Measurements from ENCODE around the gene TEX12.
"Not testable (repeated sequence)": the region's sequence is repeated elsewhere in the genome, so short reads cannot be mapped to it uniquely, and the experiment has no call there.

The TEX12 gene

GRCh38 chr11:112196519-112197087, 29.4 kb downstream of the TEX12 start:
- H3K4me1 ChIP-seq (ENCODE audit: control insufficient read depth, insufficient read depth, low read length) = no peaks in the 10 kb centered on the region
- H3K9ac ChIP-seq (ENCODE audit: low read length) = no peak overlapping the region
- no peak overlapping the region for H3K4me3 ChIP-seq (ENCODE audit: low read length)
- H3K36me3 ChIP-seq (ENCODE audit: control insufficient read depth, insufficient read depth, low read length) = no peaks in the 10 kb centered on the region
- H3K27me3 ChIP-seq (ENCODE audit: control insufficient read depth, insufficient read depth, low read length) = no peaks in the 10 kb centered on the region
- H3K9me3 ChIP-seq (ENCODE audit: control insufficient read depth, low read length) = no peaks in the 10 kb centered on the region

GRCh38 chr11:112199101-112199500, 31.9 kb downstream of the TEX12 start:
- H3K9ac ChIP-seq (ENCODE audit: low read length); H3K9me3 ChIP-seq (ENCODE audit: control insufficient read depth, low read length); H3K27me3 ChIP-seq (ENCODE audit: control insufficient read depth, insufficient read depth, low read length); H3K36me3 ChIP-seq (ENCODE audit: control insufficient read depth, insufficient read depth, low read length); H3K4me1 ChIP-seq (ENCODE audit: control insufficient read depth, insufficient read depth, low read length); H3K4me3 ChIP-seq (ENCODE audit: low read length): not testable (repeated sequence)

GRCh38 chr11:112200252-112200651, 33.1 kb downstream of the TEX12 start:
- Histone ChIP-seq H3K9me3 (ENCODE audit: control insufficient read depth, low read length) (no peaks in the 10 kb centered on the region), H3K9ac (ENCODE audit: low read length) (no peak overlapping the region), H3K36me3 (ENCODE audit: control insufficient read depth, insufficient read depth, low read length) (no peaks in the 10 kb centered on the region), H3K4me1 (ENCODE audit: control insufficient read depth, insufficient read depth, low read length) (no peaks in the 10 kb centered on the region), H3K27me3 (ENCODE audit: control insufficient read depth, insufficient read depth, low read length) (no peaks in the 10 kb centered on the region), H3K4me3 (ENCODE audit: low read length) (no peak overlapping the region)

GRCh38 chr11:112206071-112206470, 38.9 kb downstream of the TEX12 start:
- Histone ChIP-seq H3K36me3 (ENCODE audit: control insufficient read depth, insufficient read depth, low read length) (no peaks in the 10 kb centered on the region), H3K9ac (ENCODE audit: low read length) (no peak overlapping the region)

GRCh38 chr11:112210890-112211289, 43.7 kb downstream of the TEX12 start:
- Histone ChIP-seq H3K4me1 (ENCODE audit: control insufficient read depth, insufficient read depth, low read length) (no peaks in the 10 kb centered on the region), H3K36me3 (ENCODE audit: control insufficient read depth, insufficient read depth, low read length) (no peaks in the 10 kb centered on the region), H3K9ac (ENCODE audit: low read length) (no peak overlapping the region), H3K27me3 (ENCODE audit: control insufficient read depth, insufficient read depth, low read length) (no peaks in the 10 kb centered on the region), H3K4me3 (ENCODE audit: low read length) (no peak overlapping the region), H3K9me3 (ENCODE audit: control insufficient read depth, low read length) (no peaks in the 10 kb centered on the region)

More at GRCh38 chr11:112206071-112206470, 38.9 kb downstream of the TEX12 start:
- Histone ChIP-seq H3K9me3 (ENCODE audit: control insufficient read depth, low read length) (no peaks in the 10 kb centered on the region), H3K4me3 (ENCODE audit: low read length) (no peak overlapping the region), H3K27me3 (ENCODE audit: control insufficient read depth, insufficient read depth, low read length) (no peaks in the 10 kb centered on the region), H3K4me1 (ENCODE audit: control insufficient read depth, insufficient read depth, low read length) (no peaks in the 10 kb centered on the region)

GRCh38 chr11:112211536-112211935, 44.4 kb downstream of the TEX12 start:
- Histone ChIP-seq H3K9ac (ENCODE audit: low read length) (no peak overlapping the region), H3K36me3 (ENCODE audit: control insufficient read depth, insufficient read depth, low read length) (no peaks in the 10 kb centered on the region), H3K9me3 (ENCODE audit: control insufficient read depth, low read length) (no peaks in the 10 kb centered on the region), H3K4me3 (ENCODE audit: low read length) (no peak overlapping the region), H3K27me3 (ENCODE audit: control insufficient read depth, insufficient read depth, low read length) (no peaks in the 10 kb centered on the region), H3K4me1 (ENCODE audit: control insufficient read depth, insufficient read depth, low read length) (no peaks in the 10 kb centered on the region)

GRCh38 chr11:112212290-112212689, 45.1 kb downstream of the TEX12 start:
- no peaks in the 10 kb centered on the region for H3K36me3 ChIP-seq (ENCODE audit: control insufficient read depth, insufficient read depth, low read length)
- no peaks in the 10 kb centered on the region for H3K27me3 ChIP-seq (ENCODE audit: control insufficient read depth, insufficient read depth, low read length)
- no peaks in the 10 kb centered on the region for H3K9me3 ChIP-seq (ENCODE audit: control insufficient read depth, low read length)
- H3K4me3 ChIP-seq (ENCODE audit: low read length) = no peak overlapping the region
- no peaks in the 10 kb centered on the region for H3K4me1 ChIP-seq (ENCODE audit: control insufficient read depth, insufficient read depth, low read length)
- H3K9ac ChIP-seq (ENCODE audit: low read length) = no peak overlapping the region

- Histone ChIP-seq H3K9me3 (ENCODE audit: control insufficient read depth, low read length) (no peaks in the 10 kb centered on the region), H3K4me3 (ENCODE audit: low read length) (no peak overlapping the region), H3K36me3 (ENCODE audit: control insufficient read depth, insufficient read depth, low read length) (no peaks in the 10 kb centered on the region), H3K27me3 (ENCODE audit: control insufficient read depth, insufficient read depth, low read length) (no peaks in the 10 kb centered on the region), H3K4me1 (ENCODE audit: control insufficient read depth, insufficient read depth, low read length) (no peaks in the 10 kb centered on the region), H3K9ac (ENCODE audit: low read length) (no peak overlapping the region)
These were observed 45.5 kb downstream of the TEX12 start for GRCh38 chr11:112212710-112213109.

- no peaks in the 10 kb centered on the region for H3K36me3 ChIP-seq (ENCODE audit: control insufficient read depth, insufficient read depth, low read length)
- H3K4me3 ChIP-seq (ENCODE audit: low read length) = no peak overlapping the region
These were observed 46.6 kb downstream of the TEX12 start for GRCh38 chr11:112213753-112214152.

GRCh38 chr11:112215621-112216020, 48.4 kb downstream of the TEX12 start:
- Histone ChIP-seq H3K9ac (ENCODE audit: low read length) (no peak overlapping the region), H3K4me1 (ENCODE audit: control insufficient read depth, insufficient read depth, low read length) (peaks cover 3% of the 10 kb centered on the region), H3K4me3 (ENCODE audit: low read length) (no peak overlapping the region), H3K27me3 (ENCODE audit: control insufficient read depth, insufficient read depth, low read length) (no peaks in the 10 kb centered on the region), H3K9me3 (ENCODE audit: control insufficient read depth, low read length) (no peaks in the 10 kb centered on the region), H3K36me3 (ENCODE audit: control insufficient read depth, insufficient read depth, low read length) (no peaks in the 10 kb centered on the region)

More at GRCh38 chr11:112213753-112214152, 46.6 kb downstream of the TEX12 start:
- Histone ChIP-seq H3K9ac (ENCODE audit: low read length) (no peak overlapping the region), H3K4me1 (ENCODE audit: control insufficient read depth, insufficient read depth, low read length) (no peaks in the 10 kb centered on the region), H3K9me3 (ENCODE audit: control insufficient read depth, low read length) (no peaks in the 10 kb centered on the region), H3K27me3 (ENCODE audit: control insufficient read depth, insufficient read depth, low read length) (no peaks in the 10 kb centered on the region)

- Histone ChIP-seq H3K4me1 (ENCODE audit: control insufficient read depth, insufficient read depth, low read length) (peaks cover 3% of the 10 kb centered on the region), H3K27me3 (ENCODE audit: control insufficient read depth, insufficient read depth, low read length) (no peaks in the 10 kb centered on the region), H3K9me3 (ENCODE audit: control insufficient read depth, low read length) (no peaks in the 10 kb centered on the region), H3K9ac (ENCODE audit: low read length) (no peak overlapping the region), H3K4me3 (ENCODE audit: low read length) (no peak overlapping the region), H3K36me3 (ENCODE audit: control insufficient read depth, insufficient read depth, low read length) (no peaks in the 10 kb centered on the region)
These were observed 49.5 kb downstream of the TEX12 start for GRCh38 chr11:112216561-112217105.

- H3K27me3 ChIP-seq (ENCODE audit: control insufficient read depth, insufficient read depth, low read length) = no peaks in the 10 kb centered on the region
- H3K4me1 ChIP-seq (ENCODE audit: control insufficient read depth, insufficient read depth, low read length) = peaks cover 3% of the 10 kb centered on the region
- no peaks in the 10 kb centered on the region for H3K36me3 ChIP-seq (ENCODE audit: control insufficient read depth, insufficient read depth, low read length)
- peak overlapping the region; percentile 44 for H3K9ac ChIP-seq (ENCODE audit: low read length)
- H3K9me3 ChIP-seq (ENCODE audit: control insufficient read depth, low read length) = no peaks in the 10 kb centered on the region
- no peak overlapping the region for H3K4me3 ChIP-seq (ENCODE audit: low read length)
These were observed 52.5 kb downstream of the TEX12 start for GRCh38 chr11:112219476-112220232.
